Peyer's patch (tissue), 4 donors: ENCODE data around the gene PPP2R2C. TPM values are rescaled to one million over a fixed set of nuclear protein-coding genes. Genes with fewer than 3 reads are reported as not detected.

Source experiments
- DNase-seq, 3 donors: peaks; one replicate each; pipeline ENCODE4 v3.0.0-alpha.2; 2017 to 2019
- H3K27ac ChIP-seq, 4 donors: fragments of 200-600 bp; sonication (generic); one replicate each; pipeline ENCODE4 v1.5.1; 2016 to 2019
- H3K27me3 ChIP-seq, 2 donors: fragments of 200-600 bp; sonication (generic); one replicate each; pipeline ENCODE4 v1.5.1; 2019
- H3K36me3 ChIP-seq, 3 donors: fragments of 200-600 bp; sonication (generic); one replicate each; pipeline ENCODE4 v1.5.1; 2016 to 2019
- H3K4me1 ChIP-seq, 4 donors: fragments of 200-600 bp; sonication (generic); one replicate each; pipeline ENCODE4 v1.5.1; 2016 to 2019
- H3K4me3 ChIP-seq, 4 donors: fragments of 200-600 bp; sonication (generic); 1 replicate in 3 of 4; 2 replicates in 1 of 4; pipeline ENCODE4 v1.5.1; 2016 to 2019; ENCODE audit warnings: mild to moderate bottlenecking in 1 of 4
- H3K9me3 ChIP-seq, 4 donors: fragments of 200-600 bp; sonication (generic); one replicate each; pipeline ENCODE4 v1.5.1; 2016 to 2019; ENCODE audit warnings: mild to moderate bottlenecking in 1 of 4
- POLR2A ChIP-seq, 2 donors: fragments of 450-650 bp; IDR thresholded peaks; one replicate each; pipeline ENCODE4 v1.5.1; 2017; ENCODE audit warnings: antibody characterized with exemption in 2 of 2, mild to moderate bottlenecking in 2 of 2, moderate library complexity in 2 of 2
- total RNA-seq, 4 donors: library from RNA; depleted of rRNA; stranded (reverse); fragments of >200 nt; gene quantifications; one replicate each; pipeline ENCODE4 v1.1.0, GENCODE V29; 2016
- TF ChIP-seq, protein P1 (sequence below), 6 experiments: fragments of 450-650 bp in 4 of 6; fragments of 200-600 bp in 2 of 6; sonication (generic) in 1 of 6; IDR thresholded peaks; one replicate each; pipeline ENCODE4 v1.5.1; 2017 to 2019; ENCODE audit warnings: antibody characterized with exemption in 6 of 6, mild to moderate bottlenecking in 3 of 6, moderate library complexity in 1 of 6

Gene PPP2R2C
- total RNA-seq, 4 donors from 2014 or later = 0.27 to 4.1 TPM; not detected in 2

DNA sequence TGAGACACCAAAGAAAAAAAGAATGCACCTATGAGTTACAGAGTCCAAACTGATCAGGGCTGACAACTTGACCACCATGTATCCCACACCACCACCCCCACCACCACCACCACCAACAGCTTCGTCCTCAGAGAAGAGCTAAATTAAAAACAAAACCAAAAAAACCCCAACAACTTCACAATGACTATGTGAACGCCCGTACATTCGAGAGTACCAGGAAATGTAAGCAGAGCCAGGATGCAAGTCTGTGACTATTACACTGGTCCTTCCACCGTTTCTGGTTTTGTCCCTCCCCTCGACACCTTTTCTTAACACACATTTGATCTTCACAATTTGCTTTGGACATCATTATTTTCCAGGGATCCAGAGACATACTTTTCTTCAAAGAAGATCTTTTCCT is 151.8 kb downstream of the PPP2R2C start:
- Histone ChIP-seq H3K9me3 (no peaks in the 10 kb centered on the region), H3K4me1 (peaks cover 0 to 6% (median 0%) of the 10 kb centered on the region in 4 donors)
- TF ChIP-seq POLR2A (IDR thresholded peaks at IDR 0.05) = no peak
- TF ChIP-seq, protein P1, sequence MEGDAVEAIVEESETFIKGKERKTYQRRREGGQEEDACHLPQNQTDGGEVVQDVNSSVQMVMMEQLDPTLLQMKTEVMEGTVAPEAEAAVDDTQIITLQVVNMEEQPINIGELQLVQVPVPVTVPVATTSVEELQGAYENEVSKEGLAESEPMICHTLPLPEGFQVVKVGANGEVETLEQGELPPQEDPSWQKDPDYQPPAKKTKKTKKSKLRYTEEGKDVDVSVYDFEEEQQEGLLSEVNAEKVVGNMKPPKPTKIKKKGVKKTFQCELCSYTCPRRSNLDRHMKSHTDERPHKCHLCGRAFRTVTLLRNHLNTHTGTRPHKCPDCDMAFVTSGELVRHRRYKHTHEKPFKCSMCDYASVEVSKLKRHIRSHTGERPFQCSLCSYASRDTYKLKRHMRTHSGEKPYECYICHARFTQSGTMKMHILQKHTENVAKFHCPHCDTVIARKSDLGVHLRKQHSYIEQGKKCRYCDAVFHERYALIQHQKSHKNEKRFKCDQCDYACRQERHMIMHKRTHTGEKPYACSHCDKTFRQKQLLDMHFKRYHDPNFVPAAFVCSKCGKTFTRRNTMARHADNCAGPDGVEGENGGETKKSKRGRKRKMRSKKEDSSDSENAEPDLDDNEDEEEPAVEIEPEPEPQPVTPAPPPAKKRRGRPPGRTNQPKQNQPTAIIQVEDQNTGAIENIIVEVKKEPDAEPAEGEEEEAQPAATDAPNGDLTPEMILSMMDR (IDR thresholded peaks at IDR 0.05) = no peak

DNA sequence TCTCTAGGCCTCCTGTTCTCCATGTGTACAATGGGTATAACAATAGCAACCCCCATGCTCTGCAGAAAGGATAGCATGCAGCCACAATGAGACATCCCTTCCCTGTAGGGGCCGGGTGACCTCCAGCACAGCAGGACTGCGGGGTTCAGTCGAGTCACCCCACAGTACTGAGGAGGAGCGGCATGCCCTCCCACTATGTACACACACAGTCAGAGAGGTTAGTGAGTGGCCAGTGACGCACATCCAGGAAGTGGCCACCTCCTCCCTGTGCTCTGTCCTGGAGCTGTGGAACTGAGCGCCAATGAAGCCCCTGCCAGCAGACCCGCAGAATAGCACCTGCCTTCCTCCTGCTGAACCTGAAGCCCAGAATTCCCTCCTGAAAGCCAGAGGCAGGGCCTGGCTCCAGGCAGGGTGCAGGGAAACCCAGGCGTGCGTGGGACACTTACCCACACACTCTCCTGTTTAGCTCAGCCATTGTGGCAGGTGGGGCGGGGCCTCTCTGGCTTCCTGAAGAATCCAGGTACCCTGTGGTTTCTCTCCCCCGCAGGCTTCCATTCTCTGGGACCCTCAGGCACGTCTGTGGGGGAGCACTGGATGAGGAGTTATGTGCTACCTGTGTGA is 152.8 kb downstream of the PPP2R2C start:
- TF ChIP-seq, protein P1 (IDR thresholded peaks at IDR 0.05) = no peak
- TF ChIP-seq POLR2A (IDR thresholded peaks at IDR 0.05) = no peak
- no peak for DNase-seq
- Histone ChIP-seq H3K36me3 (no peaks in the 10 kb centered on the region), H3K9me3 (no peaks in the 10 kb centered on the region), H3K4me1 (peaks cover 0 to 1% (median 0%) of the 10 kb centered on the region in 4 donors), H3K27me3 (no peaks in the 10 kb centered on the region), H3K4me3 (no peak overlapping the region), H3K27ac (no peak overlapping the region)

More for the DNA sequence above, 151.8 kb downstream of the PPP2R2C start:
- no peak overlapping the region for H3K27ac ChIP-seq
- no peak overlapping the region for H3K4me3 ChIP-seq
- H3K27me3 ChIP-seq = no peaks in the 10 kb centered on the region
- no peak for DNase-seq
- no peaks in the 10 kb centered on the region for H3K36me3 ChIP-seq

DNA sequence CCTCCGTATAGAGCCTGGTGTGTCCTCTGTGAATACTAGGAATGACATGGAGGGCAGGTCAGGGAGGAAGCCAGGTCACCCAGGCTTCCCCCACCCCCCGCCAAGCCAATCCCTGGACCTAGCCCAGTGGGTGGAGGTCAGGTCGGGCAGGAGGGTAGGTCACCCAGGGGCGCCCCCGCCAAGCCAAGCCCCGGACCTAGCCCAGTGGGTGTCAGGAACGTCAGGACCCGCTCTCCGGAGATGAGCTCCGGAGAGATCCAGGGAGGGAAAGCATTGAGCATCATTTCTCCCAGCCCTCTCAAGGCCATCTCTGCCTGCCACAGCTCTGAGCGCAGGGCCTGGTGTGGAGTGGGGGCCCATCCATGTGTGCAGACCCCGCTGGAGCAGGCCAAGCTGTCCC is 154.2 kb downstream of the PPP2R2C start:
- no peaks in the 10 kb centered on the region for H3K9me3 ChIP-seq
- no peak overlapping the region for H3K27ac ChIP-seq
- H3K27me3 ChIP-seq = no peaks in the 10 kb centered on the region
- no peak for TF ChIP-seq POLR2A (IDR thresholded peaks at IDR 0.05)
- TF ChIP-seq, protein P1 (IDR thresholded peaks at IDR 0.05) = no peak
- DNase-seq = no peak
- no peak overlapping the region for H3K4me3 ChIP-seq
- H3K4me1 ChIP-seq = no peaks in the 10 kb centered on the region
- H3K36me3 ChIP-seq = no peaks in the 10 kb centered on the region

DNA sequence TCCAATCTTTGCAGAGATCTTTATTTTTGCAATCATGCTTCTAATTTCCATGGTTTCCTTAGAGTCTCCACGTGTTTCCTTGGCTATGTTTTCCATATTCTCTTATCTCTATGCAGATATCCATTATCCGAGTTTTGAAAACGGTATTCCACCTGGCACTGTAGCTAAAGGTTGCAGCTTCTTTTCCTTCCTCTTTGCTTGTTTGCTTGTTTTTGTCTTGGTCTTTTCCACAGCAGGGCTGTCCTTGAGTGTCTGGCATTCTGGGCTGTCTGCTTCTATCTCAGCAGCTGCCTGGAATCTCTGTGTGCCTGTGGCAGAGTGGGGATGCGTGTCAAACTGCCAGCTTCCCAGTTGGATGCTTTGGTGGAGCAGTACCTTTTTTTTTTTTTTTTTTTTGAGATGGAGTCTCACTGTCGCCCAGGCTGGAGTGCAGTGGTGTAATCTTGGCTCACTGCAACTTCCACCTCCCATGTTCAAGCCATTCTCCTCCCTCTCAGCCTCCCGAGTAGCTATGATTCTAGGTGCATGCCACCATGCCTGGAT is 155.9 kb downstream of the PPP2R2C start:
- no peak overlapping the region for H3K4me3 ChIP-seq

DNA sequence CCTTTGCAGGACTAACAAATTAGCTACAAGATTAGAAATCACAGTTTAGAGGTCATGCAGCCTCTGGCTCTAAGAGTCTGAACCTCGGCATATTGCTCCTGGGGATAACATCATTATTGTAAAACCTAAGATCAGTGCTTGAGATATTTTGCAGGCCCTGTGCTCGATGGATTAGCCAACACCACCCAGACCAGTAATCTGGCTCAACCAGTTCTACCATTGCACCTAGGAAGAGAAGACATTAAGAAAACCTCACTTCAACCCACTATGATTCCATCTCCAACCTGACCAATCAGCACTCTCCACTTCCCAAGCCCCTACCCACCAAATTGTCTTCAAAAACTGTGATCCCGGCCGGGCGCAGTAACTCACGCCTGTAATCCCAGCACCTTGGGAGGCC is 159.2 kb downstream of the PPP2R2C start:
- H3K9me3 ChIP-seq = no peaks in the 10 kb centered on the region
- TF ChIP-seq, protein P1 (IDR thresholded peaks at IDR 0.05) = no peak
- no peak for TF ChIP-seq POLR2A (IDR thresholded peaks at IDR 0.05)
- no peaks in the 10 kb centered on the region for H3K36me3 ChIP-seq
- no peak overlapping the region for H3K4me3 ChIP-seq
- no peaks in the 10 kb centered on the region for H3K4me1 ChIP-seq
- no peaks in the 10 kb centered on the region for H3K27me3 ChIP-seq
- H3K27ac ChIP-seq = no peak overlapping the region
- no peak for DNase-seq

More for the DNA sequence above, 155.9 kb downstream of the PPP2R2C start:
- TF ChIP-seq POLR2A (IDR thresholded peaks at IDR 0.05) = no peak
- TF ChIP-seq, protein P1 (IDR thresholded peaks at IDR 0.05) = no peak
- Histone ChIP-seq H3K27me3 (no peaks in the 10 kb centered on the region), H3K27ac (no peak overlapping the region), H3K36me3 (no peaks in the 10 kb centered on the region), H3K4me1 (no peaks in the 10 kb centered on the region), H3K9me3 (no peaks in the 10 kb centered on the region)
- no peak for DNase-seq
